ENCODE measurements around the gene FBXO28.

GRCh38 chr1:224172229-224172628 is 58.3 kb downstream of the FBXO28 start:
- TF ChIP-seq CTCF (IDR thresholded peaks at IDR 0.05) (no peak), POLR2AphosphoS5 (IDR thresholded peaks at IDR 0.05; ENCODE audit: low read depth, low read length) (no peak), EP300 (IDR thresholded peaks at IDR 0.05; ENCODE audit: borderline replicate concordance in 1 of 2, low read depth in 1 of 2, low read length in 1 of 2) (no peak), EZH2phosphoT487 (IDR thresholded peaks at IDR 0.05; ENCODE audit: borderline replicate concordance, low read depth) (no peak), TCF12 (IDR thresholded peaks at IDR 0.05) (no peak), NFIC (IDR thresholded peaks at IDR 0.05; ENCODE audit: borderline replicate concordance) (no peak), CHD2 (IDR thresholded peaks at IDR 0.05; ENCODE audit: low read length, partially characterized antibody) (no peak)

Data from SK-N-SH (cell line).